Spleen (tissue), 7 donors: Measurements from ENCODE around the gene DAB1.

Experiments used
- POLR2A ChIP-seq, 3 donors: fragments of 450-650 bp; IDR thresholded peaks; one replicate each; pipeline ENCODE4 v1.5.1; 2017; ENCODE audit warnings: antibody characterized with exemption in 3 of 3, mild to moderate bottlenecking in 1 of 3
- POLR2AphosphoS5 ChIP-seq, 3 donors: sonication (generic); formaldehyde crosslinking; IDR thresholded peaks; one replicate each; pipeline ENCODE4 v1.5.1; 2017; ENCODE audit warnings: antibody characterized with exemption in 3 of 3
- TF ChIP-seq, protein P1 (sequence below), 11 experiments: fragments of 200-600 bp in 7 of 11; fragments of 450-650 bp in 4 of 11; sonication (generic) in 4 of 11; IDR thresholded peaks in 8 of 11; conservative IDR thresholded peaks in 3 of 11; 1 replicate in 7 of 11; 2 replicates in 4 of 11; pipeline versions ENCODE4 v1.4.0 to v1.8.0; 2016 to 2021; ENCODE audit warnings: antibody characterized with exemption in 11 of 11, inconsistent platforms in 4 of 11, mild to moderate bottlenecking in 1 of 11
- donor health status: DM: no; HTN: no; CAD: no; lungs with moderate emphysema.
- donor health status: DM: no; HTN: no; CAD: no.
- donor health status: DM: no; HTN: no; CAD: no.

DNA sequence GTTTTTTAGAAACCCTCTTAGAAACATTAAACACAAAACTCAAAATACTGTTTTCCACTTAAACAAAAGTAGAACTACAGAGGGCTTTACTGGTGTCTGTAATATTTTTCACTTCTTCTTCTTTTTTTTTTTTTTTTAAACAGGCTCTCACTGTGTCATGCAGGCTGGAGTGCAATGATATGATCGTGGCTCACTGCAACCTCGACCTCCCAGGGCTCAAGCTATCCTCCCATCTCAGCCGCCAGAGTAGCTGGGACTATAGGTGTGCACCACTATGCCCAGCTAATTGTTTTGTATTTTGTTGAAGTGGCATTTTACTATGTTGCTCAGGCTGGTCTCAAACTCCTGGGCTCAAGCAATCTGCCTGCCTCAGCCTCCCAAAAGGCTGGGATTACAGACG lies 194.8 kb downstream of the DAB1 start:
- TF ChIP-seq, protein P1, sequence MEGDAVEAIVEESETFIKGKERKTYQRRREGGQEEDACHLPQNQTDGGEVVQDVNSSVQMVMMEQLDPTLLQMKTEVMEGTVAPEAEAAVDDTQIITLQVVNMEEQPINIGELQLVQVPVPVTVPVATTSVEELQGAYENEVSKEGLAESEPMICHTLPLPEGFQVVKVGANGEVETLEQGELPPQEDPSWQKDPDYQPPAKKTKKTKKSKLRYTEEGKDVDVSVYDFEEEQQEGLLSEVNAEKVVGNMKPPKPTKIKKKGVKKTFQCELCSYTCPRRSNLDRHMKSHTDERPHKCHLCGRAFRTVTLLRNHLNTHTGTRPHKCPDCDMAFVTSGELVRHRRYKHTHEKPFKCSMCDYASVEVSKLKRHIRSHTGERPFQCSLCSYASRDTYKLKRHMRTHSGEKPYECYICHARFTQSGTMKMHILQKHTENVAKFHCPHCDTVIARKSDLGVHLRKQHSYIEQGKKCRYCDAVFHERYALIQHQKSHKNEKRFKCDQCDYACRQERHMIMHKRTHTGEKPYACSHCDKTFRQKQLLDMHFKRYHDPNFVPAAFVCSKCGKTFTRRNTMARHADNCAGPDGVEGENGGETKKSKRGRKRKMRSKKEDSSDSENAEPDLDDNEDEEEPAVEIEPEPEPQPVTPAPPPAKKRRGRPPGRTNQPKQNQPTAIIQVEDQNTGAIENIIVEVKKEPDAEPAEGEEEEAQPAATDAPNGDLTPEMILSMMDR (IDR thresholded peaks at IDR 0.05 in 8 of 11, conservative IDR thresholded peaks at IDR 0.05 in 3 of 11) = no peak
- TF ChIP-seq POLR2AphosphoS5 (IDR thresholded peaks at IDR 0.05) = no peak
- no peak for TF ChIP-seq POLR2A (IDR thresholded peaks at IDR 0.05)
